Measurements from ENCODE around the gene POLK. TPM values are rescaled to one million over a fixed set of nuclear protein-coding genes. Genes with fewer than 3 reads are reported as not detected.

POLK gene
- total RNA-seq, 1 donor: 34.7 TPM

- peak overlapping the region; percentile 93 for H3K4me3 ChIP-seq (ENCODE audit: insufficient read depth, low read length)
- peaks cover 95% of the 10 kb centered on the region for H3K79me2 ChIP-seq (ENCODE audit: insufficient read depth, low read length)
- peak overlapping the region; percentile 86 for H3K4me2 ChIP-seq (ENCODE audit: insufficient read depth, low read length)
- peak; percentile 27 for DNase-seq (ENCODE audit: insufficient read length, low spot score, missing footprints)
- no peaks in the 10 kb centered on the region for H3K27me3 ChIP-seq (ENCODE audit: insufficient read depth, low read length)
- peaks cover 4% of the 10 kb centered on the region for H3K36me3 ChIP-seq (ENCODE audit: insufficient read depth, low read length)
- no peaks in the 10 kb centered on the region for H3K9me3 ChIP-seq (ENCODE audit: low read depth, low read length)
- peak overlapping the region; percentile 97 for H2AFZ ChIP-seq (ENCODE audit: low read length)
- peaks cover 21% of the 10 kb centered on the region for H4K20me1 ChIP-seq (ENCODE audit: insufficient read depth, low read length)
- TF ChIP-seq CTCF (IDR thresholded peaks at IDR 0.05; ENCODE audit: extremely low read depth, low read depth, low read length): no peak
- H3K4me1 ChIP-seq (ENCODE audit: insufficient read depth, low read length): peaks cover 18% of the 10 kb centered on the region
- H3K27ac ChIP-seq (ENCODE audit: low read depth, low read length): peak overlapping the region; percentile 94
These were observed 838 bp downstream of the POLK start for GRCh38 chr5:75512383-75513074.

GRCh38 chr5:75513841-75514240 is 2.1 kb downstream of the POLK start:
- no peak overlapping the region for H3K4me3 ChIP-seq (ENCODE audit: insufficient read depth, low read length)
- H4K20me1 ChIP-seq (ENCODE audit: insufficient read depth, low read length): peaks cover 20% of the 10 kb centered on the region
- H3K4me2 ChIP-seq (ENCODE audit: insufficient read depth, low read length): peak overlapping the region; percentile 86
- no peaks in the 10 kb centered on the region for H3K9me3 ChIP-seq (ENCODE audit: low read depth, low read length)
- H2AFZ ChIP-seq (ENCODE audit: low read length): no peak overlapping the region
- H3K36me3 ChIP-seq (ENCODE audit: insufficient read depth, low read length): peaks cover 4% of the 10 kb centered on the region
- no peak overlapping the region for H3K27ac ChIP-seq (ENCODE audit: low read depth, low read length)
- H3K27me3 ChIP-seq (ENCODE audit: insufficient read depth, low read length): no peaks in the 10 kb centered on the region
- no peak for TF ChIP-seq CTCF (IDR thresholded peaks at IDR 0.05; ENCODE audit: extremely low read depth, low read depth, low read length)
- H3K4me1 ChIP-seq (ENCODE audit: insufficient read depth, low read length): peaks cover 18% of the 10 kb centered on the region
- no peak for DNase-seq (ENCODE audit: insufficient read length, low spot score, missing footprints)
- peaks cover 95% of the 10 kb centered on the region for H3K79me2 ChIP-seq (ENCODE audit: insufficient read depth, low read length)

GRCh38 chr5:75514323-75514722 is 2.6 kb downstream of the POLK start:
- no peaks in the 10 kb centered on the region for H3K9me3 ChIP-seq (ENCODE audit: low read depth, low read length)
- peaks cover 4% of the 10 kb centered on the region for H3K36me3 ChIP-seq (ENCODE audit: insufficient read depth, low read length)
- TF ChIP-seq CTCF (IDR thresholded peaks at IDR 0.05; ENCODE audit: extremely low read depth, low read depth, low read length): no peak
- no peak overlapping the region for H3K4me2 ChIP-seq (ENCODE audit: insufficient read depth, low read length)
- no peak for DNase-seq (ENCODE audit: insufficient read length, low spot score, missing footprints)
- H3K27me3 ChIP-seq (ENCODE audit: insufficient read depth, low read length): no peaks in the 10 kb centered on the region
- H4K20me1 ChIP-seq (ENCODE audit: insufficient read depth, low read length): peaks cover 15% of the 10 kb centered on the region
- H3K4me1 ChIP-seq (ENCODE audit: insufficient read depth, low read length): peaks cover 18% of the 10 kb centered on the region
- H3K27ac ChIP-seq (ENCODE audit: low read depth, low read length): no peak overlapping the region
- no peak overlapping the region for H3K4me3 ChIP-seq (ENCODE audit: insufficient read depth, low read length)
- peaks cover 95% of the 10 kb centered on the region for H3K79me2 ChIP-seq (ENCODE audit: insufficient read depth, low read length)
- no peak overlapping the region for H2AFZ ChIP-seq (ENCODE audit: low read length)

- Histone ChIP-seq H3K4me3 (ENCODE audit: insufficient read depth, low read length) (no peak overlapping the region), H3K4me1 (ENCODE audit: insufficient read depth, low read length) (peaks cover 14% of the 10 kb centered on the region), H3K27me3 (ENCODE audit: insufficient read depth, low read length) (no peaks in the 10 kb centered on the region), H3K4me2 (ENCODE audit: insufficient read depth, low read length) (no peak overlapping the region), H3K9me3 (ENCODE audit: low read depth, low read length) (peaks cover 4% of the 10 kb centered on the region), H3K36me3 (ENCODE audit: insufficient read depth, low read length) (peaks cover 8% of the 10 kb centered on the region), H2AFZ (ENCODE audit: low read length) (no peak overlapping the region), H3K27ac (ENCODE audit: low read depth, low read length) (no peak overlapping the region), H3K79me2 (ENCODE audit: insufficient read depth, low read length) (peaks cover 91% of the 10 kb centered on the region), H4K20me1 (ENCODE audit: insufficient read depth, low read length) (peaks cover 11% of the 10 kb centered on the region)
- DNase-seq (ENCODE audit: insufficient read length, low spot score, missing footprints): no peak
- no peak for TF ChIP-seq CTCF (IDR thresholded peaks at IDR 0.05; ENCODE audit: extremely low read depth, low read depth, low read length)
These were observed 8.1 kb downstream of the POLK start for GRCh38 chr5:75519761-75520160.

Measured in osteoblast (primary cell).